C4-2B (cell line): ENCODE measurements around the gene SLC9A7.

Source experiments
- CTCF ChIP-seq: fragments of 450-650 bp; conservative IDR thresholded peaks from 2 replicates; pipeline ENCODE4 v1.5.1; 2017; ENCODE audit warnings: mild to moderate bottlenecking
- ZFX ChIP-seq: fragments of 450-650 bp; IDR thresholded peaks from 2 replicates; pipeline ENCODE4 v1.6.1; 2017

GRCh38 chrX:46589977-46590723, 168.8 kb downstream of the SLC9A7 start:
- TF ChIP-seq CTCF (no peak), ZFX (no peak)
